Mesenchymal stem cell (in vitro differentiated cells and primary cell): ENCODE data around the gene MAN2C1.

Experiments used
- DNase-seq: peaks from one replicate; pipeline ENCODE4 v3.0.0-alpha.2; 2013
- H2AFZ ChIP-seq: one replicate; pipeline ENCODE4 v1.6.1; 2013; ENCODE audit warnings: low read depth, mild to moderate bottlenecking, control low read depth, inconsistent platforms, low read length, moderate library complexity
- H2AK5ac ChIP-seq: 2 replicates; pipeline ENCODE4 v1.6.1; 2013; ENCODE audit warnings: low read length, moderate library complexity, mild to moderate bottlenecking, inconsistent platforms; ENCODE audit not compliant: severe bottlenecking
- H2BK120ac ChIP-seq: one replicate; pipeline ENCODE4 v1.6.1; 2013; ENCODE audit warnings: low read depth, mild to moderate bottlenecking, inconsistent platforms, low read length, moderate library complexity
- H2BK12ac ChIP-seq, 2 experiments: one replicate each; pipeline ENCODE4 v1.6.1; 2013; ENCODE audit warnings: inconsistent platforms in 2 of 2, low read length in 2 of 2, mild to moderate bottlenecking in 2 of 2, moderate library complexity in 2 of 2, control low read depth in 1 of 2
- H2BK15ac ChIP-seq: one replicate; pipeline ENCODE4 v1.6.1; 2013; ENCODE audit warnings: mild to moderate bottlenecking, low read depth, inconsistent platforms; ENCODE audit not compliant: poor library complexity, severe bottlenecking
- H2BK5ac ChIP-seq: 2 replicates; pipeline ENCODE4 v1.6.1; 2013; ENCODE audit warnings: low read depth, mild to moderate bottlenecking, low read length, control low read depth, inconsistent platforms; ENCODE audit not compliant: poor library complexity, severe bottlenecking
- H3K14ac ChIP-seq, 2 experiments: one replicate each; pipeline ENCODE4 v1.6.1; 2013; ENCODE audit warnings: inconsistent platforms in 2 of 2, low read length in 2 of 2, control low read depth in 1 of 2, mild to moderate bottlenecking in 1 of 2, moderate library complexity in 1 of 2
- H3K18ac ChIP-seq, 2 experiments: one replicate each; pipeline ENCODE4 v1.6.1; 2013; ENCODE audit warnings: inconsistent platforms in 2 of 2, low read length in 2 of 2, control low read depth in 1 of 2, low read depth in 1 of 2, mild to moderate bottlenecking in 1 of 2
- H3K23ac ChIP-seq, 2 experiments: one replicate each; pipeline ENCODE4 v1.6.1; 2013; ENCODE audit warnings: inconsistent platforms in 2 of 2, low read length in 2 of 2, mild to moderate bottlenecking in 2 of 2, moderate library complexity in 2 of 2, control low read depth in 1 of 2
- H3K27ac ChIP-seq: 2 replicates; pipeline ENCODE4 v1.5.1; 2013; ENCODE audit warnings: mild to moderate bottlenecking, moderate library complexity, low read length, control low read depth, inconsistent platforms; ENCODE audit not compliant: poor library complexity, severe bottlenecking
- H3K27me3 ChIP-seq, 2 experiments: 2 replicates each; pipeline versions ENCODE4 v1.6.1 to v1.7.0; 2013; ENCODE audit warnings: low read length in 2 of 2, mild to moderate bottlenecking in 2 of 2, moderate library complexity in 2 of 2, control low read depth in 1 of 2, inconsistent platforms in 1 of 2; ENCODE audit not compliant: control insufficient read depth in 1 of 2, insufficient read depth in 1 of 2
- H3K36me3 ChIP-seq, 2 experiments: 2 replicates each; pipeline versions ENCODE4 v1.6.1 to v1.7.0; 2013; ENCODE audit warnings: low read length in 2 of 2, control low read depth in 1 of 2, inconsistent platforms in 1 of 2, low read depth in 1 of 2, mild to moderate bottlenecking in 1 of 2; ENCODE audit not compliant: insufficient read depth in 2 of 2, control insufficient read depth in 1 of 2
- H3K4ac ChIP-seq, 2 experiments: one replicate each; pipeline ENCODE4 v1.6.1; 2013; ENCODE audit warnings: inconsistent platforms in 2 of 2, low read length in 2 of 2, mild to moderate bottlenecking in 2 of 2, moderate library complexity in 2 of 2, control low read depth in 1 of 2, low read depth in 1 of 2
- H3K4me1 ChIP-seq: 2 replicates; pipeline ENCODE4 v1.6.1; 2013; ENCODE audit warnings: low read depth, low read length, control low read depth; ENCODE audit not compliant: control insufficient read depth, insufficient read depth
- H3K4me2 ChIP-seq: 2 replicates; pipeline ENCODE4 v1.6.1; 2013; ENCODE audit warnings: low read length, mild to moderate bottlenecking, inconsistent platforms; ENCODE audit not compliant: poor library complexity, severe bottlenecking
- H3K4me3 ChIP-seq, 2 experiments: 2 replicates each; pipeline versions ENCODE4 v1.5.1 to v1.7.0; 2013; ENCODE audit warnings: low read length in 2 of 2, mild to moderate bottlenecking in 2 of 2, control low read depth in 1 of 2, low read depth in 1 of 2; ENCODE audit not compliant: insufficient read depth in 1 of 2
- H3K79me1 ChIP-seq: replicated peaks from 2 replicates; pipeline ENCODE4 v1.6.1; 2013; ENCODE audit warnings: mild to moderate bottlenecking, control low read depth, low read length, inconsistent platforms; ENCODE audit not compliant: poor library complexity, severe bottlenecking
- H3K9ac ChIP-seq: 2 replicates; pipeline ENCODE4 v1.7.0; 2013; ENCODE audit warnings: mild to moderate bottlenecking, low read length, moderate library complexity
- H3K9me3 ChIP-seq: 2 replicates; pipeline ENCODE4 v1.7.0; 2013; ENCODE audit warnings: mild to moderate bottlenecking, low read length; ENCODE audit not compliant: control insufficient read depth
- H4K8ac ChIP-seq: one replicate; pipeline ENCODE4 v1.6.1; 2013; ENCODE audit warnings: inconsistent platforms, mild to moderate bottlenecking, low read length, moderate library complexity
- H4K91ac ChIP-seq: one replicate; pipeline ENCODE4 v1.6.1; 2013; ENCODE audit warnings: mild to moderate bottlenecking, low read length, inconsistent platforms
- WGBS: methylation state at CpG from one replicate; pipeline ENCODE4 v1.1.7; 2013; ENCODE audit warnings: mixed read lengths; 5-methylcytosine and 5-hydroxymethylcytosine counted together

The MAN2C1 gene

DNA sequence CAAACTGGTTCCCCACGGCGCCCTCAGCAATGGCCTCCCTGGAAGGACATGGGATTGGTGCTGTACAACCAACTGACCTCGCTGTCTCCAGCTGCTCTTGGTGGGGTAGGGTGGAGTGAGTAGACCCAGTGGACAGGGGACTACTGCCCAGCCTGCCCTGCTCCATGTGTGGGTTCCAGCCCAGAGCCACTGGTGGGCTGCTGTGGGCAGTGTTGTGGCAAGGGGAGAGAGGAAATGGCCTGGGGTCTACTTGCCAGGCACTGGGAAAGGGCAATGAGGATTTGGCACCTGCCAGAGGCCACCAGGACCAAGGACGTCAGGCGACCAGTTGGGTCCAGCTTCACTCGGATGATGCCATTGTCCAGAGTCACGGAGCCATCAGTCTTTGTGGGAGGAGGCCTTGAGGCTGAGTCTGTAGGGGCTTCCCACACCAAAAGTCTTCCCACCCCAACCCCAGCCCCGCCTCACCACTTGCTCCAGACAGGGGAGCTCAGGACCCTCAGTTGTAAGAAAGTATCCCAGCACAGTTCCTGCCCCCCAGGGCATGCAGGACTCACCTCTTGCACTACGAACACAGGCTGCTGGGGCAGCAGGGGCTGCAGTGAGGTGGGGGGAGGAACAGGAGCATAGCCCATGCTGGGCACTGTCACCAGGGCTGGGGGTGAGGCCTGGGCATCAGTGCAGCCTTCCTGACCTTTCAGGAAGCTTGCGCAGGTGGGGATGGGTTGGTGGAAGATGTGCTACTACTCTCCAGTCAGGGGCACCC, 9.5 kb downstream of the MAN2C1 start:
- Histone ChIP-seq H3K79me1 (peaks cover 12% of the 10 kb centered on the region), H4K91ac (no peak overlapping the region), H3K36me3 (peaks cover 77 to 87% of the 10 kb centered on the region in 2 experiments), H2BK120ac (no peak overlapping the region), H2BK5ac (no peak overlapping the region), H3K4me3 (no peak overlapping the region), H3K27me3 (no peaks in the 10 kb centered on the region), H4K8ac (no peak overlapping the region), H3K14ac (no peak overlapping the region), H3K23ac (no peak overlapping the region), H3K4me1 (no peaks in the 10 kb centered on the region), H3K4ac (no peak overlapping the region), H3K9ac (no peak overlapping the region), H3K18ac (no peak overlapping the region), H3K9me3 (no peaks in the 10 kb centered on the region), H2BK12ac (no peak overlapping the region), H2AFZ (no peak overlapping the region), H2AK5ac (no peak overlapping the region), H3K4me2 (no peak overlapping the region), H2BK15ac (no peak overlapping the region), H3K27ac (no peak overlapping the region)
- over 99% methylated on average over 7 of the region's 10 CpGs for WGBS
- no peak for DNase-seq

DNA sequence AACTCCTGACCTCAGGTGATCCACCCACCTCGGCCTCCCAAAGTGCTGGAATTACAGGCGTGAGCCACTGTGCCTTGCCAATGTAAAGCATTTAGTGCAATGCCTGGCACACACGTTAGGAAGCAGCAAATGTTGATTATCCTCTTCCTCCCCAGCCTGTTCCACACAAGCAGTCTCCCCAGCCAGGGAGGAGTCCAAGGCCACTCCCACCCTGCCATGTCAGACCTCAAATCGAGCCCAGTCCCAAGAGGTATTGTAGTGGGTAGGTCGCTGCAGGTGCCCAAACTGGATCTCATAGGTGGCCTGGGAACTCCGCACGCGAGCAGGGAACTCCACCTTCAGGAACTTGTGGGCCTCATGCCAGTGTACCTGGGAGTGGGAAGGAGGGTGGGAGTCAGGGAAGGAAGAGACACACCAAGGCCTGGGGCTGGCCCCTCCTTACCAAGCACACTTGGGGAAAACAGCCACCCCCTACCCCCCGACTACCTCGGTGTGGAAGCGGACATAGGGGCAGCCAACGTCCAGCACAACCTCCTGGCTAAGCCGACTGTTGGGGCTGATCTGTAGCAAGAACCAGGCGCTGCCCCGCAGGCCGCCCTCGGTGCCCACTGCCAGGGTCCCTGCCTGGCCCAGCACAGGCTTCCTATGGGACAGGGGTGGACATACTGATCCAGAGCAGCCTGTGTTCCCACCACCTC, 10.3 kb downstream of the MAN2C1 start:
- H3K23ac ChIP-seq, result no peak overlapping the region
- H2BK120ac ChIP-seq, result no peak overlapping the region
- H3K14ac ChIP-seq, result no peak overlapping the region
- H2BK12ac ChIP-seq, result no peak overlapping the region
- H2AK5ac ChIP-seq, result no peak overlapping the region
- no peak overlapping the region for H3K4me2 ChIP-seq
- no peaks in the 10 kb centered on the region for H3K9me3 ChIP-seq
- H2BK5ac ChIP-seq, result no peak overlapping the region
- H3K4ac ChIP-seq, result no peak overlapping the region
- peaks cover 72 to 87% of the 10 kb centered on the region in 2 experiments for H3K36me3 ChIP-seq
- peaks cover 9% of the 10 kb centered on the region for H3K79me1 ChIP-seq
- no peak overlapping the region for H2AFZ ChIP-seq
- H4K8ac ChIP-seq, result no peak overlapping the region
- no peak for DNase-seq
- no peak overlapping the region for H3K27ac ChIP-seq
- H4K91ac ChIP-seq, result no peak overlapping the region
- no peak overlapping the region for H3K4me3 ChIP-seq
- no peak overlapping the region for H3K18ac ChIP-seq
- no peak overlapping the region for H3K9ac ChIP-seq
- H3K27me3 ChIP-seq, result no peaks in the 10 kb centered on the region
- 98% methylated on average over 13 of the region's 17 CpGs for WGBS
- H3K4me1 ChIP-seq, result no peaks in the 10 kb centered on the region
- no peak overlapping the region for H2BK15ac ChIP-seq

DNA sequence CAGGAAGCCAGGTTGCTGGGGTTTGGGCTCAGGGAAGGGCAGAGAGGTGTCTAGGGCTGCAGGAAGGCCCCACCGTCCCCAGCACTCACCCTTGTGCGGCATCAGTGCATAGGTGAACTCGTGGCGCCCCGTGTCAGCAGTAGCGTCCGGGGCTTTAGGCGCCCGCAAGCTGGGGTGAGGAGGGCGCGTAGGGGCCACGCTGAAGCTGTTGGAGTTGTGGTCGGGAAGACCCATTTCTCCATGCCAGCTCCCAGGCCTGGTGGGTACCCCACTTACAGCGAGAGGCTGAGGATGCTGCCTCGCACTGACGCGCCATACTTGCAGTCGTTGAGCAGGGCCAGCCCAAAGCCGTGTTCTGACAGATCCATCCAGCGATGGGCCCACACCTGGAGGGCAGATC, 11.9 kb downstream of the MAN2C1 start:
- no peak overlapping the region for H3K9ac ChIP-seq
- no peak overlapping the region for H2BK5ac ChIP-seq
- no peak overlapping the region for H2BK120ac ChIP-seq
- no peak overlapping the region for H2AK5ac ChIP-seq
- no peaks in the 10 kb centered on the region for H3K4me1 ChIP-seq
- no peak overlapping the region for H3K18ac ChIP-seq
- H3K36me3 ChIP-seq, result peaks cover 57 to 79% of the 10 kb centered on the region in 2 experiments
- H2BK12ac ChIP-seq, result no peak overlapping the region
- H2AFZ ChIP-seq, result no peak overlapping the region
- no peak overlapping the region for H3K4ac ChIP-seq
- no peak overlapping the region for H3K23ac ChIP-seq
- no peak for DNase-seq
- H4K8ac ChIP-seq, result no peak overlapping the region
- H3K4me2 ChIP-seq, result no peak overlapping the region
- no peak overlapping the region for H3K14ac ChIP-seq
- no peaks in the 10 kb centered on the region for H3K9me3 ChIP-seq
- peaks cover 3% of the 10 kb centered on the region for H3K79me1 ChIP-seq
- H4K91ac ChIP-seq, result no peak overlapping the region
- 94% methylated on average over 20 of the region's 20 CpGs for WGBS
- no peak overlapping the region for H3K4me3 ChIP-seq
- H3K27ac ChIP-seq, result no peak overlapping the region
- H3K27me3 ChIP-seq, result no peaks in the 10 kb centered on the region
- H2BK15ac ChIP-seq, result no peak overlapping the region

DNA sequence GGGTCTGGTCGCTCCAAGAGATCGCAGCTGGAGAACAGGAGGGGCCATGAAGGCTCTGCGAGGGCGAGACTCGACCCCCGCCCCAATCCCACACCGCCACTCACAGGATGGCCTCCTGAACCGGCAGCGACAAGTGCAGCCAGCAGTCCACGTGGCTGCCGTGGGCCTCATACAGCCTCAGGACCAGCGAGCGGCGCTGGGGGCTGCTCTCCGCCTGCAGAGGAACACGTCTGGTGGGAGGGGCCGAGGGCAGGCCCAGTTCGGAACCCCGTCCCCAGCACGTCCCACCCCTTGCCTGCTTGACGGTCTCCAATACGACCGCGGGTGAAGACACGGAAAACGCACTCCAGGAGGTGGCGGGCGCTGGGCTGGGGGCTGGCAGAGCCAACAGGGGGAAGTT, 12.4 kb downstream of the MAN2C1 start:
- Histone ChIP-seq H3K4me1 (no peaks in the 10 kb centered on the region), H3K4me2 (no peak overlapping the region), H3K9me3 (no peaks in the 10 kb centered on the region), H3K14ac (no peak overlapping the region), H3K4me3 (no peak overlapping the region), H3K79me1 (no peaks in the 10 kb centered on the region), H2AFZ (no peak overlapping the region), H2BK12ac (no peak overlapping the region), H2BK120ac (no peak overlapping the region), H3K27me3 (no peaks in the 10 kb centered on the region), H3K23ac (no peak overlapping the region), H3K18ac (no peak overlapping the region), H3K9ac (no peak overlapping the region), H3K27ac (no peak overlapping the region), H3K4ac (no peak overlapping the region), H2BK5ac (no peak overlapping the region), H2BK15ac (no peak overlapping the region), H4K8ac (no peak overlapping the region), H2AK5ac (no peak overlapping the region), H3K36me3 (peaks cover 52 to 74% of the 10 kb centered on the region in 2 experiments), H4K91ac (no peak overlapping the region)
- DNase-seq, result no peak
- 95% methylated on average over 28 of the region's 28 CpGs for WGBS
